ENCODE data around the gene UQCRQ. TPM values are rescaled to one million over a fixed set of nuclear protein-coding genes. Genes with fewer than 3 reads are reported as not detected.
A peak's percentile ranks its signal among the peaks of the same experiment; 100 is the strongest.

The UQCRQ gene
- 261 and 316 TPM in 2 replicates for total RNA-seq (2014; rRNA removed; shearing (Covaris generic))
- polyA plus RNA-seq (2014; cell fraction: nucleus; rRNA removed), result 144 and 176 TPM in 2 replicates

DNA sequence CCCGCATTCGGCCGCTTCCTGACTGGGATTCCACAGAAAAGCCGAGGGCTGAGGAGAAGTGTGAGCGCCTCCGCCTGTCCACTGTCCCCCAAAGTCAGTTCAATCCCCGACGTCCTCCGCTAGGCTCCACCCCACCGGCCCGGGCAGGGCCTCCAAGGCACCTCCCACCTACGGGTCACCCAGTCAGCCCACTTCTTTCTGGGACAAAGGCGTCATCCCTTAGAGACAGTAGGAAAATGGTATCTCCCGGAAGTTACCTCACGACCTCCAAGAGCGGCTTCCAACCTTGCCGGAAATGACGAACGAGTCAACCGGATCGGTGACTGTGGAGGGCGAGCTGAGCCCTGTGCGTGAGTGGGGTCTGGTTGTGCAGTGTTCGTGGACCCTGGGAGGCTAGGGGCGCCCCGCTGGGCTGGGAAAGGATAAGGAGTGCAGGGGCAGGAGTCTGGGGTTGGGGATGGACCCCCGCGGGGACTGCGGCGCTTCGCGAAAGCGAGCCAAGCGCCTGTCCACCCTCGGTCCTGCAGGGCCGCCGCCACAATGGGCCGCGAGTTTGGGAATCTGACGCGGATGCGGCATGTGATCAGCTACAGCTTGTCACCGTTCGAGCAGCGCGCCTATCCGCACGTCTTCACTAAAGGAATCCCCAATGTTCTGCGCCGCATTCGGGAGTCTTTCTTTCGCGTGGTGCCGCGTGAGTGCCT, at the start of gene UQCRQ, which contains the start of gene GDF9:
UQCRQ (plus strand) TSS at position 301 of the 704 bp plus-strand sequence; CDS start at position 541, 240 bp downstream.
GDF9 (minus strand) TSS at position 128 of the 704 bp plus-strand sequence. CDS start 1,936 bp downstream, outside the sequence.
- DNase-seq (ENCODE audit: extremely low read depth, low read depth), result peak; percentile 99

DNA sequence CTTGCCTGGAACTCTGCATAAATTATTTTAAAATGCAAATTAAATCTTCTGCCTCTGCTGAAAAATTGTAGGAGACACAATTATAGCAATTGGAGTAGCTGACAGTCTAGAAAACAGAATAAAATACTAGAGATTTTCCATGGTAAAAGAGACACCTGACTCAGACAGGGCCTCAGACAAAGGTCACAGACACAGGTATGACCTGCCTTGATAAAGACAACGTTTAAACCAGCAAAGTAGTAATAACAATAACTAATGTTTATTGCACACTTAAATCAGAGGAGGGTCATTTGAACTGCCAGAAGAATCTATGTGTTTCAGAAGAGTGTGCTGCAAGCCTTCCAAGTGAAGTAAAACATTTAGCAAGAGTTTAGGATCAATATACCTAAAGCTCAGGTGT, 49.4 kb upstream of the UQCRQ start:
- DNase-seq (ENCODE audit: extremely low read depth, low read depth), result no peak

DNA sequence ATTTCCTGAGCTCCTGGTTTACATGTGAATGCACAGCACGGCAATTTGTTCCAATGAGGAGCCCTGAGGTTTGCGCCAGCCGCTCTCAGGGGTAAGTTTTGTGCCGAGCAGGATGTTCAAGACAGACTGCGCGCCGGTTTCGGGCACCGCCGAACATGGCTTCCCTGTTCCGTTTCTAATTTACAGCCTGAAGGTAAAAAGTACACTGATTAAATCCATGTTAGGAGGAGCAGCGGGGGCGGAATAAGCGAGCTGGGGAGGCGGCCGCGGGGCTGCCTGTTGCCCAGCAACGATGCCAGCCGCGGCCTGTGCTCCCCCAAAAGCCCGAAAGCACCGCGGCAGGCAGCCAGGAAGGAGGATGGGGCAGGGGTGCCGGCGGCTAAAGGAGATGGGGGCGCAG, 47.0 kb upstream of the UQCRQ start:
- no peak for DNase-seq (ENCODE audit: extremely low read depth, low read depth)

DNA sequence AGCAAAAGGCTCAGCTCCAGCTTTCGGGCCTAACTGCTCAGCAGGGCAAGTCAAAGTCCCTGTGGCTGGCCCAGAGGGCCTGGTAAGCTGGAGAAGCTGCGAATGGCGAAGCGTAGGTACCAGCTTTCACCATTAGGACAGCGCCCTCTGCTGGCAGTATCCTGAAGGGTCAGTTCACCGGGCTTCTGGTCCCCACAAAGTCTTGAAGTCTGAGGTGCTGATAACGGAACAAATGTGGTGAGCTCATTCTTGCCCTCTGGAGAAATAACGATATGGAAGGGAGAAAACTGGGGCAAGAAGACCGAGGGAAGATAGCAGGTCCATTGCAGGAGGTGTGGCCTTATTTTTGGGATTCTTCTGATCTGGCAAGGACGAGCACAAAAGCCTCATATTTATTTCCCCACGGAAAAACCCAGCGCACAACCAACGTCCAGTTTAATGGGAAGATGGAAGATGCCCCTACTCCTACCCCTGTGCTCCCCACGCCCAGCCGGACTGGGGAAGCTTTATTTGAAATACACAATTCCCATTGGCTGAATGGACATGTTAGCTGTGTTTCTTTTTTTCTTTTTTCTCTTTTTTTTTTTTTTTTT, 46.2 kb upstream of the UQCRQ start:
- peak; percentile 84 for DNase-seq (ENCODE audit: extremely low read depth, low read depth)

DNA sequence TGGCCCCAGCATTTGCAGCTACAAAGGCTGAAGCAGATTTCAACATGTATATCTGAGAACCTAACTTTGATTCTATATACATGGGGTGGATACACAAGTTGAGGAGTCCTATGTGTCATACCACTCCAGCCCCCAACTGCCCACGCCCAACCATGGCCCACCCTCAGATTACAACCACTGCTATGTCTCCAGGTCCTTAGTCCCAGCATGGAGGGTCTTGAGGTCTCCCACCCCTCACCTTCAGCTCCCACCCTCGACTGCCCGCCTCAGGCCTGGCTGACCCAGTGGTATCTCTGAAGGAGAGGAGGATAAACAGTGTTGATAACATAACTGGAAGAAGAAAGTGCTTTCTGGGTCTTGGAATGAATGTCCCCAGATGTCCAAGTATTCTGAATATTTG, 45.1 kb upstream of the UQCRQ start:
- no peak for DNase-seq (ENCODE audit: extremely low read depth, low read depth)

DNA sequence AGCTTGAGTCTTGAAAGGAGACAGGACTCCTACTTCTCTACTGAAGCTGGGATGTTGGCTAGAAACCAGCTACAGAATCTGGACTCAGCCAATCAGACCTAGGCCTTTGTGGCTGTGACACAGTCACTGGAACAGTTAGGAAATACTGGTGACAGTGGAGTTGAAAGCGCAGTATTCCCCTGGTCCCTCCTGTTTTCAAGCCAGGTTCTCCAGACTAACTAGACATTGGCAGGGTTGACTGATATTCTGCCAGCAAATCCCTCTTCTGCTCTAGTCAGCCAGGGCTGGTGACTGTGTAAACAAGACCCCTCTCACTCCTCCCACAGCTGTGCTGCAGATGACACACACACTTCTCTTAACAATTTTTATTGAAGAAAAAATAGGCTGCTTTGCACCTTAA, 44.7 kb upstream of the UQCRQ start:
- DNase-seq (ENCODE audit: extremely low read depth, low read depth), result no peak

DNA sequence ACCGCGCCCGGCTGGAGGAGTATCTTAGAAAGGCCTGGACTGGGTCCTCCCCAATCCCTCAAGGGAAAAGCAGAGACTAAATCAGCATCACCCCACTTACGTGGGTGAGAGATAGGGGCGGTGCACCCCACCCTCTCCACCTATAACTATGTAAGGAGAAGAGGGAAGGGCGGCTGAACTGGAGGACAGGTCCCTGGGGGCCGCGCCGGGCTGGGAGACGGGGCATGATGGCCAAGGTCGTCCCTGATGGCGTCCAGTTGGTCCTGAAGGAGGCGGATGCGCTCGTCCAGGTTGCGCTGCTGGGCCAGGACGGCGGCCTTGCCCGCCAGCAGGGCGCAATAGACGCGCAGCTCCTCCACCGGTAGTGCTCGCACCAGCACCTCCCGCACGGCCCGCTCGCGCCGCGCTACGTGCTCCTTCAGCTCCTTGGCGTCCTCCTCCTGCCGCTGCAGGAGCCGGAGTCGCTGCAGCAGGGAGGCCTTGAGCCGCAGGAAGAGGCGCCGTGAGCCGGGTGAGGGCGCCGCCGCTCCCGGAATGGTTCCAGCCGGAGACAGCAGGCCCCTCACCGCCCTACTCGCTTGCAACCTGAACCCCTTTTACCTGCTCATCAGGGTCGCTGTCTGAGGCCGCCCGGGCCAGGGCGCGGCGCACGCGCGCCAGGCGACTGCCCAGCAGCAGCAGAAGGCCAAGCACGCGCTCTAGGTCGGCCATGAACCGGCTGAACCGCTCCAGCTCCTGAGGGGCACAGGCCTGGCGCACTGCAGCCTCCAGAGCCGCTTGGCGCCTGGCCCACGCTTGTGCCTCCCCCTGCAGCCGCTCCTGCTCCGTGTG, 43.6 kb upstream of the UQCRQ start:
- no peak for DNase-seq (ENCODE audit: extremely low read depth, low read depth)

DNA sequence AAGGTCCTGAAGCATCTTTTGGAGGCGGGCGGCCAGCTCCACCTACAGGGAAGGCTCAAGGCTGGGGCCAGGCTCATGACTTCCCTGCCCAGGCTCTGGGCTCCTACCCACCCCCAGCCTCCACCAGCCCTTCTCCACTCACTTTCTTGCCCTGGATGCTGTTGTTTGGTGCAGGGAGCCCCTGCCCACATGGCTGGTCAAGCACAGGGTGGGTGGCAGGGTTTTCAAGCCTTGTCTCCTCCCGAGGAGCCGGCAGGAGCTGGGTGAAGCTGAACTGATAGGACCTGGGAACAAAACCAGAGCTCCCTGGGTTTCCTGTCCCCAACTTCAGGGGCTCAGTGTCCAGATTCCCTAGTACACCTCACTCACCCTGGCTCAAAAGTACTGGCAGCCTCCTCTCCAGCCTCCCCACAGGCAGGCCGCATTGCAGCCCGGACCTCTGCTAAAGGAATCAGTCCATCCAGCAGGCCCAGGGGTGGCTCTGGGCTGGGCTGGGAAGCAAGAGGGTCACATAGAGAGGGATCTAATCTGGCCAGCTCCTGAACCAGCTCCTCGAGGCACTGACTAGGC, 42.9 kb upstream of the UQCRQ start:
- no peak for DNase-seq (ENCODE audit: extremely low read depth, low read depth)

DNA sequence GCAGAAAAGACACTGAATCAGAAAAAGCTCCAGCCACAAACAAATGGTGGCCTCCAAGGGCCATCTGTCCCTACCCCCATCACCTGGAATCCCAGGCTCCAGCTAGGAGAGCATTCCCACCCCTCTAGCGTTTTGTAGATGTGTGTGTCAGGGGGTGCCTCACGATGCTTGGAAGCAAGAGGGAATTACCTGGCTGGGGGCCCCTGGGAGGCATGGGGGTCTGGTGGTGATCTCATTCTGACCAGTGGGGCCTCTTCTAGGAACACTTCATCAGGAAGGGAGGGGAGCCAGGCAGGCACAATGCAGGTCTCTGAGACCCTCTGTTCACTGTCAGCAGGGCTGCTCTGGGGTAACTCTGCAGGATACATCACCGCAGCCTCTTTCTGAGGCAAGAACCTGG, 42.0 kb upstream of the UQCRQ start:
- no peak for DNase-seq (ENCODE audit: extremely low read depth, low read depth)

DNA sequence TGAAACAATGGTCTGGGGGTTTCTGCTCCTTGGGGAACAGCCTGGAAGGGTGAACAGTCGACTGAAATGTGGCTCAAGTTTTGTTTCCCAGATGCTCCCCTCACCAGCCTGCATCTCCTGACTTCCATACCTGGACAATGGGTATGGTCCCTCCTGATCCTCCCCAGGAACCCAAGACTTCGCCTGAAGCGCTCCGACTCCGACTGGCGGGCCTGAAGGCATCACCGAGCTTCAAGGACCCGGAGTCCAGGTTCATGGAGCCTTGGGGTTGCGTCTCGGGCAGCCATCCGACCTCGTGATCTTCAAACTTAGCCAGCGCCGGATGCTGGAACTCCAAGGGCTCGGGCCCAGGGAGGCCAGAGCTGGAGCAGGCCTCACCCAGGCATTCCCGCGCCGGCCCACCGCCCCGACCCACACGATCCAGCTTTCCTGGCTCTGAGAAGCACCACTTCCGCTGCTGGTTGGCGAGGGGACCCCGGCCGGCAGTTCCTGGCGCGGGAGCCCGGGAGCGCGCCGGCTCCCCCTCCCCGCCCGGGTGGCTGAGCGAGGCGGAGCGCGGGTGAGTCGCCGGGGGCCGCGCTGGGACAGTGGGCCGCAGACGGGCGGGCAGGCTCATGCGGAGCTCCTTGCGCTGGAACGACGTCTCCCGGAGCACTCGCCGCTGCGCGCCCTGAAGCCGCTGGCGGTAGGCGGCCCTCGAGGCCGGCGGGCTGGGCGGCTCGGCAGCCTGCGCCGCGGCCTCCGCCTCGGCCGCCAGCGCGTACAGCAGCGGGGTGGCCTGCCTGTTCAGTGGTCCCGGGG, 41.2 kb upstream of the UQCRQ start:
- no peak for DNase-seq (ENCODE audit: extremely low read depth, low read depth)

DNA sequence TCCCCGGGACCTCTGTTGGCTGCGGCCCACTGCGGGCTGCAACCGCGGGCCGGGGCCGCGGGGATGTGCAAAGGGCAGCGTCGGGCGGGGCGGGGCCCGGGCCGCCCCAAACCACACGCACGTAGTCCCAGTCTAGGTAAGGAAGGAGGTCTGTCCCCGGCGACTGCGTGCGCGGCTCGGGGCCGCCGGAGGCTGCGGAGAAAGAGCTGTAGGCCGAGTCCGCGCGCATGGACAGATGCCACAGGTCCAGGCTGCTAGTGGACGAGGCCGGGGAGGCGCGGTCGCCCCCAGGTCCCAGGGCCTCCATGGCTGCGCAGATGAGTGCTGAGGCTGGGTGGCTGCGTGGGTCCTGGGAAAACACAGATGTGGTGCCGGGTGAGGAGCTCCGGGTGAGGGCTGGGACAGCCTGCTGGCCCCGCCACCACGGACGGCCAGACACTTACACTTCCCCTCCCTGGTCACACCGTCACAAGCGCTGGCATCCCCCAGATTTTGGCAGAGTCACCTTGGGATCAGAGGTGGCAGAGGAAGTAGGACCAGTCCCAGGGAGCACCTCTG, 40.5 kb upstream of the UQCRQ start:
- no peak for DNase-seq (ENCODE audit: extremely low read depth, low read depth)

DNA sequence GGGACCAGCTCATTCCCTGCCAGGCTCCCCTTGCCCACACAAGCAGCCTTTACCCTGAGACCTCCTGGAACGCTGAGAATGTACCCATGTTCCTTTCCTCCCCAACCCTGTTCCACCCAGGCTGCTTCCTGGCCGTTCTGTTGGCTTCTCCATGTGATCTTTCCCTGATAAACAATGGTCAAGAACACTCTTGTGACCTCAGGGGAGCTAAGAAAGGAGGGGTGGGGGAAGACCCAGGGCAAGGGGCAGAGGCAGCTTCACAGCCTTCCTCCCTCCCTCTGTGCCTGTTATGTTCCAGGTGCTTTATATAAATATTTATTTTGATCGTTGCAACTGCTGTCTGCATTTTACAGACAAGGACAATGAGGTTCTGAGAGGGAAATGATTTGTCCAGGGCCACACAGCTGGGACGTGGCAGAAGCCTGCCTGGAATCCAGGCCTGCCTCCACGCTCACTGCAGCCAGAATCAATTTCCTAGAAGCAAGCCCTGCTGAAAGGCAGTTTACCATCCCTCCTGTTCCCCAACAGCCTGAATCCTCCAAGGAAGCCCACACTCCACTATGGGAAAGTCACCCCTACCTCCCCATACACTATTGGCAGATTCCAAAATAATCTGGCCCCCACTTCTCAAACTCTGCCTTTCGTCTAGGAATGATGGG, 39.9 kb upstream of the UQCRQ start:
- no peak for DNase-seq (ENCODE audit: extremely low read depth, low read depth)

DNA sequence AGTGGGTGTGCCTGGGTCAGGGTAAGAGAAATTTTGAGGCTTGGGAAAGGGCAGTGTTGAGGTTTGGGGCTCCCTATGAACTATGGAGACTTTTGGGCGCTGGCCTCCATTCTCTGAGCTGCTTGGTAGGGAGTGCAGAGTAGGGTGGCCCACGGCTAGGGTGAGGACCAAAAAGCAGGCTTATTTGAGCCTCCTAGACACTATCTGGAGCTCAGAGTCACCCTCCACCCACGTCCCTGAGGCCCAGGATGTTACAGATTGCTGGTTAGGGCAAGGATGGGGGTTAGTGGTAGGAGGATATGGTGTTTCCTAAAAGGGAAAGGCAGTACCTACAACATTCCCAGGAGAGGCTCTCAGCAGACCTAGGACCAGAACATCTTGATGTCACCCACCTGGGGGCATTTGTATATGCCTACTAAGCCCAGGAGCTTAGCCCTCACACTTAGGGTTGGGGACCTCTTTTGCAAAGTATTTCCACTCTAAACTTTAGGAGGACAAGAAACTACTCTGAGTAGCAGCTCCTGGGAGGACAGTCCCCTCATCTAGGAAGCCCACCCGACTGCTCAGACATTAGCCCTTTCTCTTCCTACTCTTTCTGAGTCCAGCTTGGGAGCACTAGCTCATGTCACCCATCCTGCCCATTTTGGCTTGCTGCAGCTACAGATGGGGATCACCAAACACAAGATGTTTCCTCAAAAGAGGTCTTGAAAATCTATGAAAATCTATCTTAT, 38.3 kb upstream of the UQCRQ start:
- DNase-seq (ENCODE audit: extremely low read depth, low read depth), result no peak

DNA sequence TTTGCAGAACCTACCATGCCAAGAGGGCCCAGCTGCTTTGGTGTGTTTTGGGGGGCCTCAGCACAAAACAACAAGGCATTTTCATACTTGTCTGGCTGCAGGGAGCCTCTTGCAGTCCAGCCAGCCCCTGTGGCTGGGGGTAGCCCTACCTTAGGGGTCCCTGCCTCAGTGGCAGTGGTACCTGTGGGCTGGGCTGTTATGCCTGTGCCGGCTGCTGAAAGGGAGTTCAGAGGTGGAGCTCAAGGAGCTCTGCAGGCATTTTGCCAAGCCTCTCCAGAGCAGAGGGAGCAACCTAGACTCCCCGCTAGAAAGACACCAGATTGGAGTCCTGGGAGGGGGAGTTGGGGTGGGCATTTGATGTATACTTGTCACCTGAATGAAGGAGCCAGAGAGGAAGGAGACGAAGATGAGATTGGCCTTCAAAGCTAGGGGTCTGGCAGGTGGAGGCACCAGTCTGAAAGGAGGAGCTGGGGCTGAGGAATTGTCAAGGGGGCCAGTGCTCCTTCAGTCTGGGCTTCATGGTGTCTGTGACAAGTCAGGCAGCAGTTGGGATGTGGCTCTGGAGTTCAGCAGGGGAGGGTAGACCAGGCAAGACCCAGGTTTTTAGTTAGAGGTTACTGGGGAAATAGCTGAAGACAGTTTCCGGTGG, 37.5 kb upstream of the UQCRQ start:
- DNase-seq (ENCODE audit: extremely low read depth, low read depth), result no peak

DNA sequence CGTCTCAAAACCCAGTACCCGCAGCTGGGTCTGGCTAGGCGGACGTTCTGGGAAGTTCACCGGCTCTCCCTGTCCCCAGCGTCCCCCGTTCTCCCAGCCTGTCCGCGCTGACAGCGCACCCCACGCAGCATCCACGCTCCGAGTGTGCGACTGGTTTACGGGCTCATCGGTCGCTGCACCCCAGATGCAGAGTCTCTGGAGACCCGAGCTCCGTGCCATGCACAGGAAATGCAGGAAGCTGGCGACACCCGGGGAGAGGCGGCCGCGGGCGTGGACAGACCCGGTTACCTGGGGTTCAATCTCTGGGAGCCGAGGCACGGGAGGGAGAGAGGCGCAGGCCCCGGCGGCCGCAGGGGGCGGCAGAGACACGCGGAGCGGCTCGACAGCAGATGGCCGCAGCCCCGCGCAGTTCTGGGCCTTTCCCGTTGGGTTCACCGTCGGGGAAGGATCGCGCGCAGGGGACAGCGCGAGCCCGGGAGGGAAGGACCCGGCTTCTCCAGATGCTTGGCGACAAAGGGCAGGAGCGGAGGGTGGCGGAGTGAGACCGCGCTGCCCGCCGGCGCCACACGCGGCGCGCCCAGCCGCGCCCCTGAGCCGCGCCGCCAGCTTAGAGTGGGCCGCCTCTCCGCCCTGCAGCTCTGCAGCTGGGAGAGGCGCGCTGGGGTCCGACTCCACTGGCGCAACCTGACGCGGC, 36.6 kb upstream of the UQCRQ start:
- peak; percentile 68 for DNase-seq (ENCODE audit: extremely low read depth, low read depth)

DNA sequence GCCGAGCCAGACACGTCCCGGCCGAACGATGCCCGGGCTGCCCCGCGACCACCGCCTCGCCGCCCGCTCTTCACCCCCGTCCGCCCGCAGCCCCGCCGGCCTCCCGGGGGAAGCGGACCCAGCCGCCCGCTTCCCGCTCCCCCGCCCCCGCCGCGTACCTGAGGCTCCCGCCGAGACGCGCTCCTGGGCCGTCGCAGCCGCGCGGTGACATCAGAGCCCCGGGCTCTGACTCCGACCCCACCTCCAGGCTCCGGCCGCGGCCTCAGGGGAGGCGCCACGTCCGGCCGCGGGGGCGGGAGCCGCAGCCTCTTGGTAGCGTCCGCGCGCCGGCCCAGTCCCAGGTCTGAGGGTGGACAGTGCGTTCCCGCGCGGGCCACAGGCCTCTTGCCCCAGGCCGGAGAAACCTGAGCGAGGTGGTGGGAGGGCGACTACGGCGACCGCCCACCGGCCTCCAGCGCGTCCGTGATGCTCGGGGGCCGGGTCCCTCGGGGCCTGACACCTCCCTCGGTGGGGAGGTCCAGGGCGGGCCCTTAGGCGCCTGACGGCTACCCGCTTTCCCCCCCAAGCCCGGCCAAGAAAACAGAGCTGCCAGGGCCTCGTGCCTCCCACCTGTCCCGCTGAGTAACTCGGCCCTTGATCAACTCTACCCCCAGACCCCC, 35.9 kb upstream of the UQCRQ start, which contains the start of gene SHROOM1:
SHROOM1 (minus strand) TSS at position 212 of the 659 bp plus-strand sequence. CDS start 4,507 bp downstream, outside the sequence.
- DNase-seq (ENCODE audit: extremely low read depth, low read depth), result peak; percentile 57
